ENCODE data around the gene SMURF1.

The SMURF1 gene

GRCh38 chr7:99098286-99098823, 45.6 kb downstream of the SMURF1 start:
- peak overlapping the region; percentile 9; the same call in 1 of the 2 replicates for H3K4me3 ChIP-seq (ENCODE audit: low read depth, low read length)
- peaks cover 47% of the 10 kb centered on the region for H3K4me1 ChIP-seq (ENCODE audit: control insufficient read depth, insufficient read depth, low read length, unreplicated experiment)
- H3K79me2 ChIP-seq (ENCODE audit: control insufficient read depth, insufficient read depth, low read length, unreplicated experiment) = peaks cover 86% of the 10 kb centered on the region

GRCh38 chr7:99097730-99098129, 46.2 kb downstream of the SMURF1 start:
- H3K27ac ChIP-seq (ENCODE audit: low read depth, low read length) = no peak overlapping the region
- H2AFZ ChIP-seq (ENCODE audit: low read length, unreplicated experiment) = no peak overlapping the region
- peaks cover 42% of the 10 kb centered on the region for H3K4me1 ChIP-seq (ENCODE audit: control insufficient read depth, insufficient read depth, low read length, unreplicated experiment)
- H3K4me3 ChIP-seq (ENCODE audit: low read depth, low read length) = no peak overlapping the region
- no peaks in the 10 kb centered on the region for H3K27me3 ChIP-seq (ENCODE audit: insufficient read depth, low read length)
- H3K79me2 ChIP-seq (ENCODE audit: control insufficient read depth, insufficient read depth, low read length, unreplicated experiment) = peaks cover 88% of the 10 kb centered on the region
- 0 out of 2 replicates have a peak, but pooled peaks cover 10% of the 10 kb centered on the region for H3K36me3 ChIP-seq (ENCODE audit: insufficient read depth, low read length)

More at GRCh38 chr7:99098286-99098823, 45.6 kb downstream of the SMURF1 start:
- H2AFZ ChIP-seq (ENCODE audit: low read length, unreplicated experiment) = no peak overlapping the region
- 0 out of 2 replicates have a peak, but pooled peaks cover 10% of the 10 kb centered on the region for H3K36me3 ChIP-seq (ENCODE audit: insufficient read depth, low read length)
- H3K27me3 ChIP-seq (ENCODE audit: insufficient read depth, low read length) = no peaks in the 10 kb centered on the region
- H3K27ac ChIP-seq (ENCODE audit: low read depth, low read length) = peak overlapping the region; percentile 92

- Histone ChIP-seq H3K36me3 (ENCODE audit: insufficient read depth, low read length) (0 out of 2 replicates have a peak, but pooled peaks cover 13% of the 10 kb centered on the region), H3K27ac (ENCODE audit: low read depth, low read length) (no peak overlapping the region), H3K27me3 (ENCODE audit: insufficient read depth, low read length) (no peaks in the 10 kb centered on the region), H3K79me2 (ENCODE audit: control insufficient read depth, insufficient read depth, low read length, unreplicated experiment) (peaks cover 94% of the 10 kb centered on the region), H2AFZ (ENCODE audit: low read length, unreplicated experiment) (no peak overlapping the region), H3K4me1 (ENCODE audit: control insufficient read depth, insufficient read depth, low read length, unreplicated experiment) (peaks cover 30% of the 10 kb centered on the region), H3K4me3 (ENCODE audit: low read depth, low read length) (no peak overlapping the region)
These were observed 47.6 kb downstream of the SMURF1 start for GRCh38 chr7:99096124-99096887.

- Histone ChIP-seq H3K4me3 (ENCODE audit: low read depth, low read length) (no peak overlapping the region), H3K27ac (ENCODE audit: low read depth, low read length) (no peak overlapping the region), H3K79me2 (ENCODE audit: control insufficient read depth, insufficient read depth, low read length, unreplicated experiment) (peaks cover 94% of the 10 kb centered on the region), H2AFZ (ENCODE audit: low read length, unreplicated experiment) (no peak overlapping the region), H3K4me1 (ENCODE audit: control insufficient read depth, insufficient read depth, low read length, unreplicated experiment) (peaks cover 23% of the 10 kb centered on the region), H3K27me3 (ENCODE audit: insufficient read depth, low read length) (no peaks in the 10 kb centered on the region), H3K36me3 (ENCODE audit: insufficient read depth, low read length) (0 out of 2 replicates have a peak, but pooled peaks cover 13% of the 10 kb centered on the region)
These were observed 48.2 kb downstream of the SMURF1 start for GRCh38 chr7:99095698-99096097.

GRCh38 chr7:99094401-99094800, 49.5 kb downstream of the SMURF1 start:
- peaks cover 94% of the 10 kb centered on the region for H3K79me2 ChIP-seq (ENCODE audit: control insufficient read depth, insufficient read depth, low read length, unreplicated experiment)
- H3K4me1 ChIP-seq (ENCODE audit: control insufficient read depth, insufficient read depth, low read length, unreplicated experiment) = peaks cover 13% of the 10 kb centered on the region
- H3K27me3 ChIP-seq (ENCODE audit: insufficient read depth, low read length) = no peaks in the 10 kb centered on the region
- H3K27ac ChIP-seq (ENCODE audit: low read depth, low read length) = no peak overlapping the region
- 0 out of 2 replicates have a peak, but pooled peaks cover 13% of the 10 kb centered on the region for H3K36me3 ChIP-seq (ENCODE audit: insufficient read depth, low read length)
- no peak overlapping the region for H3K4me3 ChIP-seq (ENCODE audit: low read depth, low read length)
- no peak overlapping the region for H2AFZ ChIP-seq (ENCODE audit: low read length, unreplicated experiment)

- Histone ChIP-seq H3K27ac (ENCODE audit: low read depth, low read length) (no peak overlapping the region), H3K4me3 (ENCODE audit: low read depth, low read length) (no peak overlapping the region), H2AFZ (ENCODE audit: low read length, unreplicated experiment) (no peak overlapping the region), H3K36me3 (ENCODE audit: insufficient read depth, low read length) (0 out of 2 replicates have a peak, but pooled peaks cover 10% of the 10 kb centered on the region), H3K27me3 (ENCODE audit: insufficient read depth, low read length) (no peaks in the 10 kb centered on the region), H3K4me1 (ENCODE audit: control insufficient read depth, insufficient read depth, low read length, unreplicated experiment) (no peaks in the 10 kb centered on the region), H3K79me2 (ENCODE audit: control insufficient read depth, insufficient read depth, low read length, unreplicated experiment) (peaks cover 85% of the 10 kb centered on the region)
These were observed 51.7 kb downstream of the SMURF1 start for GRCh38 chr7:99092064-99092720.

- Histone ChIP-seq H3K79me2 (ENCODE audit: control insufficient read depth, insufficient read depth, low read length, unreplicated experiment) (peaks cover 85% of the 10 kb centered on the region), H3K36me3 (ENCODE audit: insufficient read depth, low read length) (peaks cover 9% of the 10 kb centered on the region), H3K27ac (ENCODE audit: low read depth, low read length) (no peak overlapping the region)
These were observed 53.0 kb downstream of the SMURF1 start for GRCh38 chr7:99090771-99091542.

GRCh38 chr7:99089914-99090629, 53.8 kb downstream of the SMURF1 start:
- Histone ChIP-seq H3K36me3 (ENCODE audit: insufficient read depth, low read length) (peaks cover 9% of the 10 kb centered on the region), H3K4me1 (ENCODE audit: control insufficient read depth, insufficient read depth, low read length, unreplicated experiment) (no peaks in the 10 kb centered on the region), H3K4me3 (ENCODE audit: low read depth, low read length) (no peak overlapping the region), H3K27me3 (ENCODE audit: insufficient read depth, low read length) (no peaks in the 10 kb centered on the region), H3K79me2 (ENCODE audit: control insufficient read depth, insufficient read depth, low read length, unreplicated experiment) (peaks cover 84% of the 10 kb centered on the region), H2AFZ (ENCODE audit: low read length, unreplicated experiment) (no peak overlapping the region), H3K27ac (ENCODE audit: low read depth, low read length) (no peak overlapping the region)

More at GRCh38 chr7:99090771-99091542, 53.0 kb downstream of the SMURF1 start:
- Histone ChIP-seq H3K4me1 (ENCODE audit: control insufficient read depth, insufficient read depth, low read length, unreplicated experiment) (no peaks in the 10 kb centered on the region), H3K27me3 (ENCODE audit: insufficient read depth, low read length) (no peaks in the 10 kb centered on the region), H2AFZ (ENCODE audit: low read length, unreplicated experiment) (no peak overlapping the region), H3K4me3 (ENCODE audit: low read depth, low read length) (no peak overlapping the region)

- Histone ChIP-seq H3K36me3 (ENCODE audit: insufficient read depth, low read length) (peaks cover 6% of the 10 kb centered on the region), H3K27me3 (ENCODE audit: insufficient read depth, low read length) (no peaks in the 10 kb centered on the region), H3K4me1 (ENCODE audit: control insufficient read depth, insufficient read depth, low read length, unreplicated experiment) (peaks cover 11% of the 10 kb centered on the region), H3K4me3 (ENCODE audit: low read depth, low read length) (no peak overlapping the region), H3K79me2 (ENCODE audit: control insufficient read depth, insufficient read depth, low read length, unreplicated experiment) (peaks cover 78% of the 10 kb centered on the region), H2AFZ (ENCODE audit: low read length, unreplicated experiment) (no peak overlapping the region), H3K27ac (ENCODE audit: low read depth, low read length) (no peak overlapping the region)
These were observed 57.0 kb downstream of the SMURF1 start for GRCh38 chr7:99086944-99087343.

GRCh38 chr7:99086532-99086931, 57.4 kb downstream of the SMURF1 start:
- Histone ChIP-seq H3K36me3 (ENCODE audit: insufficient read depth, low read length) (peaks cover 6% of the 10 kb centered on the region), H3K79me2 (ENCODE audit: control insufficient read depth, insufficient read depth, low read length, unreplicated experiment) (peaks cover 76% of the 10 kb centered on the region)

More at GRCh38 chr7:99086532-99086931, 57.4 kb downstream of the SMURF1 start:
- Histone ChIP-seq H3K4me1 (ENCODE audit: control insufficient read depth, insufficient read depth, low read length, unreplicated experiment) (peaks cover 11% of the 10 kb centered on the region), H2AFZ (ENCODE audit: low read length, unreplicated experiment) (no peak overlapping the region), H3K27me3 (ENCODE audit: insufficient read depth, low read length) (no peaks in the 10 kb centered on the region), H3K27ac (ENCODE audit: low read depth, low read length) (no peak overlapping the region), H3K4me3 (ENCODE audit: low read depth, low read length) (no peak overlapping the region)

Data from ACC112 (cell line).